NB4 (cell line): ENCODE measurements around the gene CSPG4.

Source experiments
- CTCF ChIP-seq: IDR thresholded peaks from one replicate; pipeline ENCODE4 v1.5.1; 2012; ENCODE audit warnings: low read depth, low read length
- POLR2A ChIP-seq: IDR thresholded peaks from 2 replicates; pipeline ENCODE4 v1.6.1; 2011; ENCODE audit warnings: mild to moderate bottlenecking; ENCODE audit not compliant: insufficient read length; ENCODE audit errors: extremely low read depth

GRCh38 chr15:75661100-75661755 is 51.4 kb downstream of the CSPG4 start:
- TF ChIP-seq CTCF (no peak), POLR2A (no peak)
